WTC11 (cell line): Measurements from ENCODE around the gene SART3.

Experiments used
- ELF4 ChIP-seq: sonication (generic); formaldehyde crosslinking; IDR thresholded peaks from 2 replicates; pipeline ENCODE4 v1.8.1; 2022; ENCODE audit warnings: low read depth, mild to moderate bottlenecking, moderate library complexity, missing genetic modification reagents
- NFYB ChIP-seq: sonication (generic); formaldehyde crosslinking; conservative IDR thresholded peaks from 2 replicates; pipeline ENCODE4 v1.8.0; 2022; ENCODE audit warnings: low read depth, missing genetic modification reagents
- NR2C2 ChIP-seq: sonication (generic); formaldehyde crosslinking; IDR thresholded peaks from 2 replicates; pipeline ENCODE4 v1.8.0; 2022; ENCODE audit warnings: mild to moderate bottlenecking, missing genetic modification reagents
- NR3C1 ChIP-seq: sonication (generic); formaldehyde crosslinking; conservative IDR thresholded peaks from 2 replicates; pipeline ENCODE4 v1.8.1; 2023; ENCODE audit warnings: low read depth, mild to moderate bottlenecking, missing genetic modification reagents
- ZNF232 ChIP-seq: sonication (generic); formaldehyde crosslinking; IDR thresholded peaks from 2 replicates; pipeline ENCODE4 v1.8.0; 2022; ENCODE audit warnings: mild to moderate bottlenecking, missing genetic modification reagents
- TF ChIP-seq, protein P1 (sequence below): fragments of 200-600 bp; IDR thresholded peaks from 2 replicates; pipeline ENCODE4 v1.8.0; 2022; ENCODE audit warnings: antibody characterized with exemption
- TF ChIP-seq, protein P2 (sequence below): sonication (generic); formaldehyde crosslinking; IDR thresholded peaks from 2 replicates; pipeline ENCODE4 v1.8.0; 2022; ENCODE audit warnings: mild to moderate bottlenecking, missing genetic modification reagents

DNA sequence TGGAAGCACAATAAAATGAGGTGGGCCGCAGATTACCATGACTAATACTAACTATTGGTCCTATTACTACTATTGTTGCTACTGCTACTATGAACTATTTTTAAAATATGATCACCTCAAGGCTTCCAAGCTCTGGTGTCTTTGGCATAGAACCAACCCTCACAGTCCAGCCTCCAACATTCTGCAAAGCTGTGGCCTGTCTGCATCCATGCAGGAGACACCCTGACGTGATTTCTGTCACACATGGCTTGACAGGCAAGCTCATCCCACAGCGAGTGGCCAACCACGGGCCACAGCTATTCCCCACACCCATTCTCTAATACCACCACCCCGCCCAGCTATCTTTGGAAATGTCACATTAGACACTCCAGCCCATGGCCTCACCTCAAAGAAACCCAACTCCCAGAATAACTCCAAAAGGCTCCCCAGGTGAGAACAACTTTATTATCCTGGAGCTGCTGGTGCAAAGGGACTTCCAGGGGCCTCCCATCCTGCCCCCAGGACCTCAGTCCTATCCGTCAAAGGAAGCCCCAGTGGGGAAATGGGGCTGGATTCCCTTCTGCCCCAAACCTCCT, 15.8 kb upstream of the SART3 start:
- TF ChIP-seq, protein P1, sequence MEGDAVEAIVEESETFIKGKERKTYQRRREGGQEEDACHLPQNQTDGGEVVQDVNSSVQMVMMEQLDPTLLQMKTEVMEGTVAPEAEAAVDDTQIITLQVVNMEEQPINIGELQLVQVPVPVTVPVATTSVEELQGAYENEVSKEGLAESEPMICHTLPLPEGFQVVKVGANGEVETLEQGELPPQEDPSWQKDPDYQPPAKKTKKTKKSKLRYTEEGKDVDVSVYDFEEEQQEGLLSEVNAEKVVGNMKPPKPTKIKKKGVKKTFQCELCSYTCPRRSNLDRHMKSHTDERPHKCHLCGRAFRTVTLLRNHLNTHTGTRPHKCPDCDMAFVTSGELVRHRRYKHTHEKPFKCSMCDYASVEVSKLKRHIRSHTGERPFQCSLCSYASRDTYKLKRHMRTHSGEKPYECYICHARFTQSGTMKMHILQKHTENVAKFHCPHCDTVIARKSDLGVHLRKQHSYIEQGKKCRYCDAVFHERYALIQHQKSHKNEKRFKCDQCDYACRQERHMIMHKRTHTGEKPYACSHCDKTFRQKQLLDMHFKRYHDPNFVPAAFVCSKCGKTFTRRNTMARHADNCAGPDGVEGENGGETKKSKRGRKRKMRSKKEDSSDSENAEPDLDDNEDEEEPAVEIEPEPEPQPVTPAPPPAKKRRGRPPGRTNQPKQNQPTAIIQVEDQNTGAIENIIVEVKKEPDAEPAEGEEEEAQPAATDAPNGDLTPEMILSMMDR = no peak
- TF ChIP-seq ZNF232 (CRISPR knock-in tag) (no peak), NR2C2 (CRISPR knock-in tag) (no peak), NR3C1 (CRISPR knock-in tag) (no peak), ELF4 (no peak), NFYB (CRISPR knock-in tag) (no peak)
- TF ChIP-seq, protein P2, sequence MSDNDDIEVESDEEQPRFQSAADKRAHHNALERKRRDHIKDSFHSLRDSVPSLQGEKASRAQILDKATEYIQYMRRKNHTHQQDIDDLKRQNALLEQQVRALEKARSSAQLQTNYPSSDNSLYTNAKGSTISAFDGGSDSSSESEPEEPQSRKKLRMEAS (CRISPR knock-in tag) = no peak
